GM10266 (cell line): ENCODE measurements around the gene CFAP61.

Experiments
- DNase-seq: peaks from one replicate; pipeline ENCODE4 v3.0.0; 2012; ENCODE audit errors: extremely low spot score
- CTCF ChIP-seq: IDR thresholded peaks from 2 replicates; pipeline ENCODE4 v1.5.1; 2012; ENCODE audit warnings: mild to moderate bottlenecking, low read depth; ENCODE audit not compliant: control insufficient read depth, insufficient read depth; ENCODE audit errors: missing control alignments

The CFAP61 gene

GRCh38 chr20:20251317-20251716, 199.0 kb downstream of the CFAP61 start:
- no peak for DNase-seq
- no peak for TF ChIP-seq CTCF

- no peak for DNase-seq
Observed at GRCh38 chr20:20251836-20252235, 199.5 kb downstream of the CFAP61 start.

GRCh38 chr20:20253039-20253743, 200.9 kb downstream of the CFAP61 start:
- no peak for TF ChIP-seq CTCF

More at GRCh38 chr20:20251836-20252235, 199.5 kb downstream of the CFAP61 start:
- TF ChIP-seq CTCF = no peak

GRCh38 chr20:20253744-20254330, 201.5 kb downstream of the CFAP61 start:
- DNase-seq = no peak
- no peak for TF ChIP-seq CTCF

More at GRCh38 chr20:20253039-20253743, 200.9 kb downstream of the CFAP61 start:
- DNase-seq = no peak

GRCh38 chr20:20255099-20255498, 202.8 kb downstream of the CFAP61 start:
- TF ChIP-seq CTCF = no peak
- DNase-seq = no peak

- no peak for DNase-seq
- TF ChIP-seq CTCF = no peak
Observed at GRCh38 chr20:20259533-20259932, 207.2 kb downstream of the CFAP61 start.

- TF ChIP-seq CTCF = no peak
- no peak for DNase-seq
Observed at GRCh38 chr20:20261159-20261558, 208.8 kb downstream of the CFAP61 start.
